Stimulated activated CD8-positive, alpha-beta memory T cell treated with anti-CD3 and anti-CD28 coated beads, Interleukin-7, amount 100 ng/mL, for 4 hours (primary cell): ENCODE measurements around the gene TCTN1.
"Not testable (repeated sequence)": the region's sequence is repeated elsewhere in the genome, so short reads cannot be mapped to it uniquely, and the experiment has no call there.

Source experiments
- DNase-seq, 2 donors: peaks; one replicate each; pipeline ENCODE4 v3.0.0-alpha.2; 2020; ENCODE audit warnings: low read depth in 2 of 2

Gene TCTN1

DNA sequence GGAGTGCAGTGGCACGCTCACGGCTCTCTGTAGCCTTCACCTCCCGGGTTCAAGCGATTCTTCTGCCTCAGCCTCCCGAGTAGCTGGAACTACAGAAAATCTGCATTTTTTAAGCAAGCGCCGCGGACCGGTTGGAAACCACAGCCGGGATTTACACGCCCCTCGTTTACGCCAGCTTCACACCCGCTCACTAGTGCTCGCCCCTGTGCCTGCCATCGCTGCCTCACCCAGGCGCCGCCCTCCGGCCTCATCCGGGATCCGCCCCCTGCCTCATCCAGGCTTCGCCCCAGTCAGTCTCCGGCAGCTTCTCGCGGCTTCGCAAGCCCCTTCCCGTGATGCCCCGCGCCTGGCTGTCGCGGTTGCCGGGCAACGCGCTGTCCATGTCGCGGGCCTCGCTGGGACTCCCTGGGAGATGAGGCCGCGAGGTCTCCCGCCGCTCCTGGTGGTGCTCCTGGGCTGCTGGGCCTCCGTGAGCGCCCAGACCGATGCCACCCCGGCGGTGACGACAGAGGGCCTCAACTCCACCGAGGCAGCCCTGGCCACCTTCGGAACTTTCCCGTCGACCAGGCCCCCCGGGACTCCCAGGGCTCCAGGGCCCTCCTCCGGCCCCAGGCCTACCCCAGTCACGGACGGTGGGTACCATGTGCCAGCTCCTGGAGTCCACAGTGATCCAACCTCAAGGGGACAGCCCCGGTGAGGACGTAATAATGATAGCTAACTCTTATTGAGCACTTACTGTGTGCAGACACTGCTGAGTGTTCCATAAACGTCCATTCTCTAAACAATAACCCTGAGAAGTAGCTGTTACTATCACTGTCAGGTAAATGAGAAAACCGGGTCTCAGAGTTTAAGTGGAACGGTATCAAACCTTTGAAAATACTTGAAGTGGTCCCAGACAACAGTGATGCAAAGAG, at the start of gene TCTN1:
Gene TCTN1 (plus strand): TSS at position 359 of the 914 bp plus-strand sequence. CDS start 54 bp downstream, at position 413.
- peak; percentile 91 to 96 for DNase-seq

DNA sequence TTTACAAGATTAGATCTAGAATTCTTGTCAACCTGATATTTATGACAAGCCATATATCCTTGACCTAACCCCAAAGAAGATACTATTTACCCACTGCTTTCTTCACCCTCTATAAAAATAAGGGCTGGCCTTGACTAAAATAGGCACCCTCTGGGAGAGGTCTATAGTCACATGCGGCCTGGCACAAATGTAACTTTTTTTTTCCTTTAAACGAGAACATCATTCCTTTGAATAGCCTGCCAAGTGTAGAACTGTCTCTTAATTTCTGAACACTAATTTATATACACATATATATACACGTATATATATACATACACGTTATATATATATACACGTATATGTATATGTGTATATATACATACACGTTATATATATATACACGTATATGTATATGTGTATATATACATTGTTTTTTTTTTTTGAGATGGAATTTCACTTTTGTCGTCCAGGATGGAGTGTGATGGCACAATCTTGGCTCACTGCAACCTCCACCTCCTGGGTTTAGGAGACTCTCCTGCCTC, 49.4 kb upstream of the TCTN1 start:
- no peak for DNase-seq

- DNase-seq, result no peak
These were observed 47.7 kb upstream of the TCTN1 start for GRCh38 chr12:110565894-110566871.

DNA sequence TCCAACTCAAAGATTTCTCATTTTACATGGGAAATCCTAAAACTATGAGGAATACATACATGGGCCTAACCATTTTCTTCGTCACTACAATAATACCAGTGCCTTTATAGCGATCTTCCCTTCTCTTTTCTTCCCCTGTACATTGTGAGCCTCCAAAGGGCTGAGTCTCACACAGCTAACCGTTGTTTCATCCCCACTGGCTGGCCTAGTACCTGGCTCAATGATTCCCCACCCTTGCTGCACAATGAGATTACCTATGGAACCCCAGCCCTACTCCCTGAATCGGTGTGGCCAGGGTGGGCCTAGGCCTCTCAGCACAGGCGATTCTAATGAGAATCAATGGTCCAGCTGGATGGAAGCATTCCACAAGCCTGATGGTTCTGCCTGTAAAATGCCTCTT, 46.9 kb upstream of the TCTN1 start:
- no peak for DNase-seq

DNA sequence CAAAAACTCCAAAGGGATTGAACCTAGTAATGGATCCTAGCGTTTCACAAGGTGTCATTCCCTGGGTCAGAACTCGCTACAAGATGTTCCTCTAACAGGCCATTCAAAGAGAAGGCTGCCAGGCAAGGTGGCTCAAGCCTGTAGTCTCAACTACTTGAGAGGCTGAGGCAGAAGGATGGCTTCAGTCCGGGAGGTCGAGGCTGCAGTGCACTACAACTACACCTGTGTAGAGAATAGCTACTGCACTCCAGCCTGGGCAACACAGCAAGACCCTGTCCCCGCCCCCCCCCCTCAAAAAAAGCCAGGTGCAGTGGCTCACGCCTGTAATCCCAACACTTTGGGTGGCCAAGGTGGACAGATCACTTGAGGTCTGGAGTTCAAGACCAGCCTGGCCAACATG, 45.2 kb upstream of the TCTN1 start:
- no peak for DNase-seq

DNA sequence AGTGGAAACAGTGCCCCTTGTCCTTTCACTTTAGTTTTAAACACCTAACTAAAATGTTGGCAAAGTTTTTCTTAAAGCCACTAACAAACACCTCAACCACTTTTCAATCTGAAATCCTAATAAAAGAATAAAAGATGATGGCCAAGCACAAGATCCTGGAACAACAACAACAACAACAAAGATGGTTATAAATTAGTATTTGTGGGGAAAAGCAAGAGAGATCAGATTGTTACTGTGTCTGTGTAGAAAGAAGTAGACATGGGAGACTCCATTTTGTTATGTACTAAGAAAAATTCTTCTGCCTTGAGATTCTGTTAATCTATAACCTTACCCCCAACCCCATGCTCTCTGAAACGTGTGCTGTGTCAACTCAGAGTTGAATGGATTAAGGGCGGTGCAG, 44.1 kb upstream of the TCTN1 start:
- not testable (repeated sequence) for DNase-seq

DNA sequence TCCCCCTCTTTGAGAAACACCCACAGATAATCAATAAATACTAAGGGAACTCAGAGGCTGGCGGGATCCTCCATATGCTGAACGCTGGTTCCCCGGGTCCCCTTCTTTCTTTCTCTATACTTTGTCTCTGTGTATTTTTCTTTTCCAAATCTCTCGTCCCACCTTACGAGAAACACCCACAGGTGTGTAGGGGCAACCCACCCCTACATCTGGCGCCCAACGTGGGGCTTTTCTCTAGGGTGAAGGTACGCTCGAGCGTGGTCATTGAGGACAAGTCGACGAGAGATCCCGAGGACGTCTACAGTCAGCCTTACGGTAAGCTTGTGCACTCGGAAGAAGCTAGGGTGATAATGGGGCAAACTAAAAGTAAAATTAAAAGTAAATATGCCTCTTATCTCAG, 43.1 kb upstream of the TCTN1 start:
- not testable (repeated sequence) for DNase-seq

DNA sequence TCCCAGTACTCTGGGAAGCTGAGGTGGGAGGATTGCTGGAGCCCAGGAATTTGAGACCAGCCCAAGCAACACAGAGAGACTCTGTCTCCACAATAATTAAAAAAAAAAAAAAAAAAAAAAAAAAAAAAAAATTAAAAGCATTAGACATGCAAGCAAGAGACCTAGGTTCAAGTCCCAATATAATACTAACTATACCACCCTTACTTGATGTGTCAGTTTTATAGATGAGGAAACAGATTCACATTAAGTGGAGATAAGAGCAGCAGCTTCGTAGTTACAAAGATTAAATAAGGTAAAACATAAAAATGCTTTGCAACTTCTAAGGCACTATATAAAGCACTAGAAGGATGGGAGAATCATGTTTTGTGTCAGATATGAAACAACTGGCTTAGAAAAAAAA, 39.9 kb upstream of the TCTN1 start:
- DNase-seq, result no peak

- DNase-seq, result not testable (repeated sequence)
These were observed 39.2 kb upstream of the TCTN1 start for GRCh38 chr12:110574717-110575230.

DNA sequence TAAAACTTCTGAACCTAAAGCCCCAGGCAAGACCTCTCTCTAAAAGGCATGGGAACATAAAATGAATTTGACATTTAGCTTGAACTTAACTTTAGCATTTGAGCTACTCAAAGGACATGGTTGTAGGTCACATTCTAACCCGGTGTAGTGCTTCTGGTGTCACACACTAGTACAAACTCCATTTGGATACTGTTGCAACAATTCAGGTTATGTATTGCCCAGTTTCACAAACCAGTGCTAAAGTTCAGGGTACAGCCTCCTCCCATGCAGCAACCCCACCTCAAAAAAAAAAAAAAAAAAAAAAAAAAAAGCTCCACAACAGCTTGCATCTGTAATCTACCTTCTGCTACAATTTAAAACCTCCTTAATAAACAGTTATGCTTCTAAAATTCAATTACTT, 38.6 kb upstream of the TCTN1 start:
- DNase-seq, result no peak

- no peak for DNase-seq
These were observed 37.4 kb upstream of the TCTN1 start for GRCh38 chr12:110576504-110576903.

GRCh38 chr12:110577864-110578693, 35.9 kb upstream of the TCTN1 start:
- peak in 1 of 2 donors; percentile 35 for DNase-seq

DNA sequence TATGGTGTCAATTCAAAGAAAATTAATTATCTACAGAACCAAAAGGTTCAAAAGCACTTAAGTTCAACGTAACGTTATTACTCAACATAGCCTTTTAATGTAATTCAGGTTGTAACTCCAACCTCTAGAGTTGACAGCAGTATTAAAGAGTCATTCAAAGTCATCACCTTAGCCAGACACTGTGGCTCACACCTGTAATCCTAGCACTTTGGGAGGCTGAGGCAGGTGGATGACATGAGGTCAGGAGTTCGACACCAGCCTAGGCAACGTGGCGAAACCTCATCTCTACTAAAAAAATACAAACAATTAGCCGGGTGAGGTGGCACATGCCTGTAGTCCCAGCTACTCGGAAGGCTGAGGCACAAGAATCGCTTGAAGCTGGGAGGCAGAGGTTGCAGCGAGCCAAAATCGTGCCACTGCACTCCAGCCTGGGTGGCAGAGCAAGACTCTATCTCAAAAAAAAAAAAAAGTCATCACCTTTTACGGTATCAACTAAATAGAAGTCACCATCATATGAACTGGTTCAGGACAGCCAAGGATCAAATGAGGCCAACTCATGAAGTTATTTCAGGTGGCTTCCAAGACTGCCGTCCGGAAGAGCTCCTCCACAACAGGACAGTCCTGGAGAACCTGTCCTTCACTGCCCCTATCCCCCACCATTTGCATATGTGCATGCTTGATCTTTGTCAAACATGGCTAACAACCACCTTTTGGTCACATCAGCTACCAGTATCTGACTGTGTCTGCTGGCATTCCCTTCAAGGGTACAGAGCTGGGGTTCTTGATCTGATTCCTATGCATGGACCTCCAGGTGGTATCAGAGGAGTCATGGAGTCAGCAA, 35.0 kb upstream of the TCTN1 start:
- peak in 1 of 2 donors; percentile 12 for DNase-seq

DNA sequence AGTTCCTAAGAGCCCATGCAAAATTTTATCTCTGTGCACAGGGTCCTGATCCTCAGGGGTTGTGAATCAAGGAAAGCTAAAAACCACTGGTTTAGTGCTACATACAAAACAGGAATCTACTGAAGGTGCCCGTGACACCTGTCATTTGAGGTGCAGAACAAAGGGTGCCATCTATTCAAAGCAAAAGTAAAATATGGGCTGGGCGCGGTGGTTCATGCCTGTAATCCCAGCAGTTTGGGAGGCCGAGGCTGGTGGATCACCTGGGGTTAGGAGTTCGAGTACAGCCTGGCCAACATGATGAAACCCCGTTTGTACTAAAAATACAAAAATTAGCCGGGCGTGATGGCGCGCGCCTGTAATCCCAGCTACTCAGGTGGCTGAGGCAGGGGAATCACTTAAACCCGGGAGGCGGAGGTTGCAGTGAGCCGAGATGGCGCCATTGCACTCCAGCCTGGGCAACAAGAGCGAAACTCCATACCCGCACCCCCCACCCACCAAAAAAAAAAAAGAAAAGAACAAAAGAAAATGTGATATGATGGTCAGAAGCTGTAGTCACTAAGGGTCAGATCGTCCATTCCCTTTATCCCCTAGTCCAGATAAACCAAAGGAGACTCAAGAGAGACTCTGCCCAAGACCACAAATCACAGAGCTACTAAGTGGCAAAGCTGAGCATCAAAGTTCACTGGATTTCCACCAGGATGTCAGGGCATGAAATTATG, 34.2 kb upstream of the TCTN1 start:
- no peak for DNase-seq

DNA sequence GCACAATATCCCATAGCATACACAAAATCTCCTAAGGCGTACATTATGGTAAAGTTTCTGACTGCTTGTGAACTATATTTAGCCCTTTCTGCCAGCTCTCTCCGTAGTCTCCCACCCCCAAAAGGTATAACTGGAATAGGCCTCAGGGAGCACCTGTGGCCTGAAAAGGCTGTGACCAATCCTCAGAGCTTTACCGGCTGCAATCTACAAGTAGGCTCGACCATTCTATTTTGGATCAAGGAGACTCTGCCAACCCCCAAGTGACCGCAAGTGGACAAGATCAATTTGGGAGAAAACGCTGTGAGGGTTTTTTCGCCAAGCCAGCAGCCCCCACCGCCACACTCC, 32.0 kb upstream of the TCTN1 start:
- DNase-seq, result no peak

- DNase-seq, result peak; percentile 69 to 79
These were observed 31.4 kb upstream of the TCTN1 start for GRCh38 chr12:110582276-110583136.

- DNase-seq, result peak; percentile 95 to 97
These were observed 30.5 kb upstream of the TCTN1 start, which contains the start of gene PPTC7 for GRCh38 chr12:110583137-110584059. Gene PPTC7, minus strand, starts transcription at chr12:110583318. Its CDS starts 287 bp downstream, at chr12:110583031.
